Tibial artery (tissue), 4 donors: ENCODE data around the gene DEDD2.
A peak's percentile ranks its signal among the peaks of the same experiment; 100 is the strongest.

Experiments used
- DNase-seq, 2 donors: peaks; one replicate each; pipeline ENCODE4 v3.0.0-alpha.2; 2019
- H3K27ac ChIP-seq, 2 donors: fragments of 200-600 bp; sonication (generic) in 1 of 2; 1 replicate in 1 of 2; 2 replicates in 1 of 2; pipeline ENCODE4 v1.5.1; 2018 to 2019; ENCODE audit warnings: mild to moderate bottlenecking in 1 of 2
- H3K27me3 ChIP-seq, 2 donors: fragments of 200-600 bp; sonication (generic) in 1 of 2; one replicate each; pipeline versions ENCODE4 v1.5.1 to v1.6.0; 2016 to 2019
- H3K36me3 ChIP-seq, 3 donors: fragments of 200-600 bp; sonication (generic) in 2 of 3; one replicate each; pipeline ENCODE4 v1.5.1; 2016 to 2019; ENCODE audit warnings: mild to moderate bottlenecking in 2 of 3
- H3K4me1 ChIP-seq, 4 donors: fragments of 200-600 bp; sonication (generic) in 2 of 4; 1 replicate in 3 of 4; 2 replicates in 1 of 4; pipeline ENCODE4 v1.5.1; 2016 to 2019
- H3K4me3 ChIP-seq, 2 donors: fragments of 200-600 bp; sonication (generic) in 1 of 2; 1 replicate in 1 of 2; 2 replicates in 1 of 2; pipeline ENCODE4 v1.5.1; 2018 to 2019; ENCODE audit warnings: mild to moderate bottlenecking in 2 of 2
- H3K9me3 ChIP-seq, 3 donors: fragments of 200-600 bp; sonication (generic) in 1 of 3; one replicate each; pipeline ENCODE4 v1.5.1; 2016 to 2019
- intact Hi-C: fragments of 100-400 bp; cut with DNase I; formaldehyde crosslinking; loops from one replicate; pipeline ENCODE4 v1.15.0; 2023; ENCODE audit warnings: low total_unique reads
- TF ChIP-seq, protein P1 (sequence below), 2 experiments: fragments of 200-600 bp in 1 of 2; fragments of 450-650 bp in 1 of 2; IDR thresholded peaks; one replicate each; pipeline ENCODE4 v1.5.1; 2017 to 2019; ENCODE audit warnings: antibody characterized with exemption in 2 of 2, mild to moderate bottlenecking in 1 of 2, moderate library complexity in 1 of 2

DEDD2 gene

DNA sequence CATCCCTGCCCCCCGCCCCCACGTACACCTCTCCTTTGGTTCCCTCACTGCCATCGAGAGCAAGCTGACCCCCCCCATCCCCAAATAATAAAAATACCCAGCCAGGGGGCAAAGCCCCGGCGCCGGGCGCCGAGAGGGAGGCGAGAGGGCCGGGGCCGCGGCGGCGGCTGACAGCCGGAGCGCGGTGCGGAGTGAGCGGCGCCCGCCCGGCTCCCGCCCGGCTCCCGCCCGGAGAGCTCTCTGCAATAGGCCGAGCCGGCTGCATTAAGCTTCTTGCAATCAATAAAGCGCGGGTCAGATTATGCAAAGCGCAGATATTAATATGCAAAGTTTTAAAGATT lies 40.9 kb downstream of the DEDD2 start:
- no peak for DNase-seq
- Histone ChIP-seq H3K27me3 (peaks cover 0 to 70% of the 10 kb centered on the region in 2 donors), H3K4me1 (peaks cover 0 to 18% (median 11%) of the 10 kb centered on the region in 4 donors), H3K36me3 (no peaks in the 10 kb centered on the region), H3K27ac (no peak overlapping the region), H3K9me3 (no peaks in the 10 kb centered on the region), H3K4me3 (peak overlapping the region; percentile 47 to 61)
- TF ChIP-seq, protein P1, sequence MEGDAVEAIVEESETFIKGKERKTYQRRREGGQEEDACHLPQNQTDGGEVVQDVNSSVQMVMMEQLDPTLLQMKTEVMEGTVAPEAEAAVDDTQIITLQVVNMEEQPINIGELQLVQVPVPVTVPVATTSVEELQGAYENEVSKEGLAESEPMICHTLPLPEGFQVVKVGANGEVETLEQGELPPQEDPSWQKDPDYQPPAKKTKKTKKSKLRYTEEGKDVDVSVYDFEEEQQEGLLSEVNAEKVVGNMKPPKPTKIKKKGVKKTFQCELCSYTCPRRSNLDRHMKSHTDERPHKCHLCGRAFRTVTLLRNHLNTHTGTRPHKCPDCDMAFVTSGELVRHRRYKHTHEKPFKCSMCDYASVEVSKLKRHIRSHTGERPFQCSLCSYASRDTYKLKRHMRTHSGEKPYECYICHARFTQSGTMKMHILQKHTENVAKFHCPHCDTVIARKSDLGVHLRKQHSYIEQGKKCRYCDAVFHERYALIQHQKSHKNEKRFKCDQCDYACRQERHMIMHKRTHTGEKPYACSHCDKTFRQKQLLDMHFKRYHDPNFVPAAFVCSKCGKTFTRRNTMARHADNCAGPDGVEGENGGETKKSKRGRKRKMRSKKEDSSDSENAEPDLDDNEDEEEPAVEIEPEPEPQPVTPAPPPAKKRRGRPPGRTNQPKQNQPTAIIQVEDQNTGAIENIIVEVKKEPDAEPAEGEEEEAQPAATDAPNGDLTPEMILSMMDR (IDR thresholded peaks at IDR 0.05) = no peak
- intact Hi-C loops = no loop called here

DNA sequence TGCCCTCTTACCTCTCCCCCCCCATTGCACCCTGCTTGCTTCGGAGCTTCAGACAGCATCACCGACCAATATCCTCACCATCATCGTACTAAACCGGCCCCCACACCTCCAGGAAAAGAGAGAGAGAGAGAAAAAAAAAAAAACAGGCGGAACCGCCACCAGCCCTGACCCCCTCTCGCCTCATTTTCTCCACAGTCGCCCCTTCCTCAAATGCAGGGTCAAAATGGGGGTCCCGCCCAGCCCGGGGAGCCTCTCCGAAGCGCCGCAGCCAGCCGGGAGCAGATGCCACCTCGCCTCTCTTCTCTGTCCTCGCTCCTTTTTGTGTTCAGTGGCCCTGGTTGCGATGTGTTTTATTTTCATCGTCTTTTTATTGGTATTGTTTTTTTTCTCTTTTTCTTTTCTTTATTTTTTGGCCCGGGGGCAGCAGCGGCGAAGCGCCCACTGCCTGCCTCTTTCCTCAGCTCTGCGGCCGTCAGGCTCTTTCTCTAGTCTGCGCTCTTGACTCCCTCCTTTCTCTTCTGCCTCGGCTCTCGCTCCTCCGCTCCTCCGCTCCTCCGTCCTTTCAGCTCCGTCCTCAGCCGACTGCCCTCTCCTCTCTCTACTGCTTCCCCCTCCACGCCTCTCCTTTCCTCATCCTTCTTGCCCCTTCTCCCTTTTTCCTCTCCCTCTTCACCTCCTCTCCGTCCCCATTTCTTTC lies 41.4 kb downstream of the DEDD2 start:
- Histone ChIP-seq H3K9me3 (no peaks in the 10 kb centered on the region), H3K4me3 (peak overlapping the region; percentile 47 to 61), H3K4me1 (peaks cover 0 to 18% (median 11%) of the 10 kb centered on the region in 4 donors), H3K27ac (no peak overlapping the region), H3K27me3 (peaks cover 0 to 68% of the 10 kb centered on the region in 2 donors), H3K36me3 (no peaks in the 10 kb centered on the region)
- intact Hi-C loops = no loop called here
- no peak for DNase-seq
- TF ChIP-seq, protein P1 (IDR thresholded peaks at IDR 0.05) = no peak

DNA sequence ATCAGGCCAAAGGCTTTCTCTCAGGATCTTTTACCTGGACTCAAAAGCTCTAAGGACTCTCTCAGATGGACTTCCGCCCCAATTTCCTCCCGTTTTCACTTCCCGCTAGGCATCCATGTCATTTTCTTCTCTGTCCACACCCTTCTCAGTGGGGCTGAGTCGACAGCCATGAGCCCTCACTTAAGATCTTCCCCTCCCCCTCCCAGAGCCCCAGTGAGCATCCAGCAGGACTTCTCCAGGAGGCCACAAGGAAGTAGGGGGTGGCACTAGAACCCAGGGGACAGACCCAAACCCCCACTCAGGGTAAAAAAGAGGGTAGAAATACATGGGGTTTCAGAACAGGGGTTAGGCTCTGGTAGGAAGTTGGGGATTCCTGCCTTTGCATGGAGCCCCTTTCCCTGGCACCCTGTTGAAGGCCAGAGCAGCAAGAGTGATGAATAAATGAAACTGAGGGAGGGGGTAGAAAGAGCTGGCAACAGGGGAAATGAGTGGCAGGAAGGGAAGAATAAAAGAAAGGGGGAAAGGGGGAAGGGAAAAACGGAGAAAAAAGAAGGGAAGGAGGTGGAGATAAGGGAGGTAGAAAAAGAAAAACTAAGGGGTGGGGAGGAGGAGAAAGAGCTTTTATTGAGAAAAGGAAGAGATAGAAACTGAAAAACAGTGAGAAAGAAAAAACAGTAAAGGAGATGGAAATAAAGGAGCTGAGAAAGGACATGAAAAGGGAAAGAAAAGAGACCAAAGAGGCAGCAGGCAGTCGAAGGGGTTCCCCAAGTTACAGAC lies 42.3 kb downstream of the DEDD2 start:
- peaks cover 0 to 58% of the 10 kb centered on the region in 2 donors for H3K27me3 ChIP-seq
- no peak for DNase-seq
- H3K27ac ChIP-seq = no peak overlapping the region

DNA sequence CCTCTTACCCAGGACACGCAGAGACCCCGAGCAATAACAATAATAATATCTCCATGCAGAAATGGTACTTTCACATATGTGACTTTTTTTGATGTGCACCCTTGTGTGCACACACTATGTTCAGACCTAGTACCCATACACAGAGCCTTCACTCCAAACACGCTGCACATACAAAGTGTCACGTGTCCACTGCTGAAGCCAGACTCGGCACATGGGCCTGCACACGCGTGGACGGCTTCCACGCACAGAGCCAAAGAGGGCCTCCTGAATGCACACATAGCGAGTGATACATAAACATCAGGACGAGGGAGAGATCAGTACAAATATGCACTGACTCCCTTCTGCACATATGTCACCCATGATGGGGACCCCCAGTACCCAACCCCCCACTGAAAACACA lies 43.3 kb downstream of the DEDD2 start:
- Histone ChIP-seq H3K27me3 (peaks cover 0 to 54% of the 10 kb centered on the region in 2 donors), H3K9me3 (no peaks in the 10 kb centered on the region), H3K4me3 (no peak overlapping the region), H3K4me1 (peaks cover 0 to 18% (median 11%) of the 10 kb centered on the region in 4 donors), H3K27ac (no peak overlapping the region), H3K36me3 (no peaks in the 10 kb centered on the region)
- intact Hi-C loops = no loop called here
- no peak for DNase-seq
- TF ChIP-seq, protein P1 (IDR thresholded peaks at IDR 0.05) = no peak

More for the DNA sequence above, 42.3 kb downstream of the DEDD2 start:
- Histone ChIP-seq H3K9me3 (no peaks in the 10 kb centered on the region), H3K4me3 (no peak overlapping the region), H3K4me1 (peaks cover 0 to 18% (median 11%) of the 10 kb centered on the region in 4 donors), H3K36me3 (no peaks in the 10 kb centered on the region)
- intact Hi-C loops = no loop called here
- TF ChIP-seq, protein P1 (IDR thresholded peaks at IDR 0.05) = no peak

DNA sequence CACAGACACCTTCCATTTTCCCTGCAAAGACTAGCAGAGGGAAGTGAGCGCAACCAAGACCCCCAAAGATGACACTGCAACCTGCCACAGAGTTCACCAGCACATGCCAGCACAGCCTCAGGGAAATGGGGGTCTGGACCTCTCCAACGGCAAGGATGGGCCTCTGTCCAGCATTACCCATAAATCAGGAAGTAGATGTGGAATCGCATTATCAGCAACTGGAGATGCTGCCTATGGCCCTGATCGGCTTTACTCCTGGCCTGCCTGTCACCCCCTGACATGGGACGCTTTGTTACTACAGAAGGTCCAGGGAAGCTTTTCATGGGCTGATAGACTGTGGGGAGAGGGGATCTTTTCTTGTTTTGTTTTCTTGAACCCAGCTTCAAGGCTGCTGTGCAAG lies 43.8 kb downstream of the DEDD2 start:
- no peak for DNase-seq
- H3K4me3 ChIP-seq = no peak overlapping the region

More for the DNA sequence above, 43.8 kb downstream of the DEDD2 start:
- Histone ChIP-seq H3K4me1 (peaks cover 0 to 18% (median 11%) of the 10 kb centered on the region in 4 donors), H3K27ac (no peak overlapping the region), H3K36me3 (no peaks in the 10 kb centered on the region), H3K27me3 (peaks cover 0 to 49% of the 10 kb centered on the region in 2 donors), H3K9me3 (no peaks in the 10 kb centered on the region)
- intact Hi-C loops = no loop called here
- TF ChIP-seq, protein P1 (IDR thresholded peaks at IDR 0.05) = no peak
